HG03103 (cell line): ENCODE data around the gene MAFB.
"Not testable (repeated sequence)": the region's sequence is repeated elsewhere in the genome, so short reads cannot be mapped to it uniquely, and the experiment has no call there.

Source experiments
- ATAC-seq: cut with Tn5 transposase; IDR thresholded peaks from one replicate; pipeline ENCODE4 v1.9.1; 2021; ENCODE audit warnings: low read depth; ENCODE audit not compliant: unreplicated experiment

The MAFB gene

GRCh38 chr20:40689100-40689942 lies at the start of gene MAFB:
Gene MAFB (minus strand): TSS chr20:40689236. CDS start chr20:40688850, 386 bp downstream.
- peak; percentile 5 for ATAC-seq

- not testable (repeated sequence) for ATAC-seq
These were observed 47.4 kb upstream of the MAFB start for GRCh38 chr20:40736468-40736867.

- no peak for ATAC-seq
These were observed 40.0 kb upstream of the MAFB start for GRCh38 chr20:40728996-40729395.

GRCh38 chr20:40728470-40728869 lies 39.4 kb upstream of the MAFB start:
- no peak for ATAC-seq

GRCh38 chr20:40727960-40728359 lies 38.9 kb upstream of the MAFB start:
- no peak for ATAC-seq

- ATAC-seq, result no peak
These were observed 37.7 kb upstream of the MAFB start for GRCh38 chr20:40726776-40727175.

- ATAC-seq, result no peak
These were observed 35.5 kb upstream of the MAFB start for GRCh38 chr20:40724566-40724965.

- ATAC-seq, result no peak
These were observed 31.8 kb upstream of the MAFB start for GRCh38 chr20:40720826-40721225.

GRCh38 chr20:40720099-40720498 lies 31.1 kb upstream of the MAFB start:
- no peak for ATAC-seq

GRCh38 chr20:40718982-40719729 lies 30.1 kb upstream of the MAFB start:
- no peak for ATAC-seq

- ATAC-seq, result no peak
These were observed 29.4 kb upstream of the MAFB start for GRCh38 chr20:40718214-40718977.

- no peak for ATAC-seq
These were observed 28.4 kb upstream of the MAFB start for GRCh38 chr20:40717343-40717865.

- no peak for ATAC-seq
These were observed 26.5 kb upstream of the MAFB start for GRCh38 chr20:40715491-40715890.

- ATAC-seq, result no peak
These were observed 25.9 kb upstream of the MAFB start for GRCh38 chr20:40714916-40715315.

GRCh38 chr20:40714109-40714508 lies 25.1 kb upstream of the MAFB start:
- ATAC-seq, result no peak

GRCh38 chr20:40713508-40713907 lies 24.5 kb upstream of the MAFB start:
- ATAC-seq, result no peak

- ATAC-seq, result no peak
These were observed 22.0 kb upstream of the MAFB start for GRCh38 chr20:40711079-40711478.

GRCh38 chr20:40710603-40711002 lies 21.6 kb upstream of the MAFB start:
- no peak for ATAC-seq

- no peak for ATAC-seq
These were observed 18.0 kb upstream of the MAFB start for GRCh38 chr20:40706977-40707582.

GRCh38 chr20:40705413-40705812 lies 16.4 kb upstream of the MAFB start:
- no peak for ATAC-seq
